RPMI7951 (cell line): ENCODE results near the gene ZSCAN4. TPM values are rescaled to one million over a fixed set of nuclear protein-coding genes. Genes with fewer than 3 reads are reported as not detected.
A peak's percentile ranks its signal among the peaks of the same experiment; 100 is the strongest.

Source experiments
- DNase-seq: peaks from one replicate; pipeline ENCODE4 v3.0.0-alpha.2; 2012; ENCODE audit warnings: low read depth
- total RNA-seq: library from RNA; depleted of rRNA; stranded (reverse); fragments of >200 nt; shearing (Covaris generic); gene quantifications from 2 replicates; pipeline ENCODE4 v1.2.3, GENCODE V29; 2014; rRNA removed

The ZSCAN4 gene
- not detected in 2 replicates for total RNA-seq

- no peak for DNase-seq
Observed at GRCh38 chr19:57668635-57669034, at the start of gene ZSCAN4. ZSCAN4 (plus strand) TSS chr19:57668935; CDS start chr19:57676146, 7,211 bp downstream.

- DNase-seq: peak; percentile 26
Observed at GRCh38 chr19:57620673-57621348, 47.9 kb upstream of the ZSCAN4 start.

- no peak for DNase-seq
Observed at GRCh38 chr19:57623091-57623490, 45.6 kb upstream of the ZSCAN4 start.

GRCh38 chr19:57632987-57633831 is 35.5 kb upstream of the ZSCAN4 start, which contains the start of gene ZNF211:
ZNF211 (plus strand) TSS chr19:57633168; CDS start chr19:57633347, 179 bp downstream.
- DNase-seq: peak; percentile 97

- no peak for DNase-seq
Observed at GRCh38 chr19:57633832-57634131, 35.0 kb upstream of the ZSCAN4 start.

- no peak for DNase-seq
Observed at GRCh38 chr19:57637379-57637778, 31.4 kb upstream of the ZSCAN4 start.

- no peak for DNase-seq
Observed at GRCh38 chr19:57641715-57642234, 27.0 kb upstream of the ZSCAN4 start.

GRCh38 chr19:57642396-57643046 is 26.2 kb upstream of the ZSCAN4 start:
- no peak for DNase-seq

- DNase-seq: no peak
Observed at GRCh38 chr19:57643734-57644133, 25.0 kb upstream of the ZSCAN4 start.

- no peak for DNase-seq
Observed at GRCh38 chr19:57648331-57649003, 20.3 kb upstream of the ZSCAN4 start.

- no peak for DNase-seq
Observed at GRCh38 chr19:57651654-57651996, 17.1 kb upstream of the ZSCAN4 start.

- DNase-seq: no peak
Observed at GRCh38 chr19:57653689-57654088, 15.0 kb upstream of the ZSCAN4 start.

- DNase-seq: no peak
Observed at GRCh38 chr19:57655443-57655842, 13.3 kb upstream of the ZSCAN4 start.

- no peak for DNase-seq
Observed at GRCh38 chr19:57656346-57656745, 12.4 kb upstream of the ZSCAN4 start.

GRCh38 chr19:57664269-57665127 is 4.2 kb upstream of the ZSCAN4 start:
- peak; percentile 82 for DNase-seq

- DNase-seq: no peak
Observed at GRCh38 chr19:57665261-57665806, 3.4 kb upstream of the ZSCAN4 start.

GRCh38 chr19:57667228-57667627 is 1.5 kb upstream of the ZSCAN4 start:
- no peak for DNase-seq

- DNase-seq: no peak
Observed at GRCh38 chr19:57671124-57671895, 2.6 kb downstream of the ZSCAN4 start.

GRCh38 chr19:57672466-57672865 is 3.7 kb downstream of the ZSCAN4 start:
- DNase-seq: no peak

- no peak for DNase-seq
Observed at GRCh38 chr19:57675881-57676280, 7.1 kb downstream of the ZSCAN4 start.
